GM10847 (cell line): Measurements from ENCODE around the gene TTC34.

ENCODE experiments used
- POLR2A ChIP-seq: IDR thresholded peaks from 2 replicates; pipeline ENCODE4 v1.6.1; 2011; ENCODE audit not compliant: insufficient read length; ENCODE audit errors: extremely low read depth

Gene TTC34

GRCh38 chr1:2588661-2589430, 212.6 kb downstream of the TTC34 start:
- no peak for TF ChIP-seq POLR2A

GRCh38 chr1:2587860-2588571, 213.5 kb downstream of the TTC34 start:
- TF ChIP-seq POLR2A = no peak

GRCh38 chr1:2587071-2587859, 214.2 kb downstream of the TTC34 start:
- no peak for TF ChIP-seq POLR2A

- peak; percentile 65 for TF ChIP-seq POLR2A
These were observed 215.1 kb downstream of the TTC34 start, which contains the start of gene PRXL2B for GRCh38 chr1:2586154-2587070. Gene PRXL2B (plus strand): TSS chr1:2586777. CDS start chr1:2586886, 109 bp downstream.
